ENCODE data around the gene TTLL1.

Gene TTLL1

DNA sequence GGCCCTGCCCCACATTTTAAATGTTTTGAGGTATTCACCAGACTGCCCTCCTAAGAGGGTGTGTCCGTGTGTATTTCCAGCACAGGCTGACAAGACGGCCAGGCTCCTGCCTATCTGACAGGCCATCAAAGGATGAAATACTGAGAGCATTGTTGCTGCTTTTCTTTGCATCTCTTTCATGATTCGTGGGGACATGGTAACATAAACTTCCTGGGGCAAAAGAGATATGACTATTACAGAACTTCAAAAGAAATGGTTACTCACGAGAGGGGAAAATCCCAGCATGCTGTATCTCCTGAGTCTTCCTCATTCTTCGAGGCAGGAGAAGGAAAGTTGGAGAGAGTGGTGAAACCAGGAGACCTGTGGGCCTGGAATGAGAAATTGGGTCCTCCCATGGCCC, 11.0 kb upstream of the TTLL1 start:
- Mint-ChIP-seq H3K9me3 (peaks cover 21% of the 10 kb centered on the region), H3K4me1 (ENCODE audit: low read depth) (peaks cover 22% of the 10 kb centered on the region), H3K36me3 (ENCODE audit: low read depth) (no peaks in the 10 kb centered on the region), H3K4me3 (no peak overlapping the region), H3K27ac (peak overlapping the region; percentile 25), H3K27me3 (peaks cover 3% of the 10 kb centered on the region)
- intact Hi-C loops (cut with micrococcal nuclease) = no loop called here

DNA sequence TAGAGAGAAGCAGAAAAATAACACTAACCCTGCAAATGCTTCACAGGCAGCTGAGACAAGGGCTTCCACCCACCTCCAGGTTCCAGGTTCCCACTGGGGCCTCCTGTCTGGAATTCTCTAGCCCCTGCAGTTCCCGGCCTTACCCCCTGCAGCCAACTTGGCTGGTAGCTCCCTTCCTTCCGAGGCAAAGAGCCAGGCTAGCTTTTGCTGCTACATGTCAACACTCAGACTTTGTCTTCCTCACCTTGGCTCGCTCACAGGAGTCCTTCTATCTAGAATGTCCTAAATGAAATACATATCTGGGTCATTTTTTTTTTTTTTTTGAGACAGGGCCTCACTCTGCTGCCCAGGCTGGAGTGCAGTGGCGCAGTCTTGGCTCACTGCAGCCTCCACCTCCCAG, 9.9 kb upstream of the TTLL1 start:
- Mint-ChIP-seq H3K27me3 (no peaks in the 10 kb centered on the region), H3K27ac (peak overlapping the region; percentile 19), H3K9me3 (peaks cover 22% of the 10 kb centered on the region), H3K4me1 (ENCODE audit: low read depth) (peaks cover 21% of the 10 kb centered on the region), H3K36me3 (ENCODE audit: low read depth) (no peaks in the 10 kb centered on the region), H3K4me3 (no peak overlapping the region)
- intact Hi-C loops (cut with micrococcal nuclease) = no loop called here

DNA sequence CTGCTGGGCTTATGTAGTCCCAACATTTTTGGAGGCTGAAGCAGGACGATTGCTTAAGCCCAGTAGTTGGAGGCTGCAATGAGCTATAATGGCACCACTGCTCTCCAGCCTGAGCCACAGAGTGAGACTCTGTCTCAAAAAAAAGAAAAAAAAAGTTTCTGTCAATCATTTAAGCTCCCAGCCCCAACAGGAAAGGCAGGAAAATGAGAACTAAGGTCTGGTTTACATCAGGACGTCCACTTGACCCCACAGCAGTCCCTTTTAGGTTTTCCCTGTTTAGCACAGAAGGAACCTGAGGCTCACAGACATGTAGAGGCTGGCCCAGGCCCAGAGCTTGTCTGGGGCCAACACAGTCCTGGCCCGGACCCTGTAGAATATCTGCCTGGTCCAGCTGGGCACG, 9.2 kb upstream of the TTLL1 start:
- peaks cover 18% of the 10 kb centered on the region for H3K4me1 Mint-ChIP-seq (ENCODE audit: low read depth)
- peaks cover 22% of the 10 kb centered on the region for H3K9me3 Mint-ChIP-seq
- H3K36me3 Mint-ChIP-seq (ENCODE audit: low read depth) = no peaks in the 10 kb centered on the region
- intact Hi-C loops (cut with micrococcal nuclease) = no loop called here
- no peak overlapping the region for H3K4me3 Mint-ChIP-seq
- H3K27me3 Mint-ChIP-seq = no peaks in the 10 kb centered on the region
- H3K27ac Mint-ChIP-seq = peak overlapping the region; percentile 19

DNA sequence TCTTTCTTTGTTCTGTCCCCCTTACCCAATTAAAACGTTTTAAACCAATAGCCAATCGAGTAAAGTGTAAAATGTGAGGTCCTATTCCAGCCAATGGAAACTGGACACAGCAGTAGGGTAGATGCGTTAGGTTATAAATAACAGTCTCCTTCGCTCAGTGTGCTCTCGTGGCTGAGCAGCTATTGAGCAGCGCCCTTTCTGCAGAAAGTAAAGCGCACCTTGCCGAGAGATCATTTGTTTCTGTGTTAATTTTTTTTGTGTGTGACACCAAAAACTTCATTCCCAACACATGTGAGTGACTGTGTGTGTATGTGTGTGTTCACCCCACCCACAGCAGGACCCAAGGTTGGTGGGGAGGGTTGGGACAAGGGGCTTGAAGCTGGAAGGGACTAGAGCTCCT, 7.2 kb upstream of the TTLL1 start:
- Mint-ChIP-seq H3K9me3 (peaks cover 22% of the 10 kb centered on the region), H3K27me3 (no peaks in the 10 kb centered on the region), H3K36me3 (ENCODE audit: low read depth) (no peaks in the 10 kb centered on the region), H3K4me1 (ENCODE audit: low read depth) (peaks cover 25% of the 10 kb centered on the region), H3K4me3 (no peak overlapping the region), H3K27ac (no peak overlapping the region)
- intact Hi-C loops (cut with micrococcal nuclease) = no loop called here

DNA sequence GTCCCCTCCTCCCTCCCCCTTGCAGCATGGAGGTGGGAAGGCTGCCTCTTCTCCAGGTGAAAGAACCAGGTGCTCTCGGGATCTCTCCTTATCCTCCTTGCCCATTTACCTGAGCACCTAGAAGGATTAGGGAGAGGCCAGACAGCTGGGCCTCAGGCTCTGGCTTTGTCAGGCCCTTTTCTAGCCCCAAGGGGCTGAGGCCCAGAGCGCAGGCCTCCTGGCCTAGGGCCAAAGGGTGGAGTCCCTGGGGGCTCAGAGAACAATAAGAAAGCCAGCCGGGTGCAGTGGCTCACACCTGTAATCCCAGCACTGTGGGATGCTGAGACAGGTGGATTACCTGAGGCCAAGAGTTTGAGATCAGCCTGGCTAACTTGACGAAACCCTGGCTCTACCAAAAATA, 5.4 kb upstream of the TTLL1 start:
- no peak overlapping the region for H3K4me3 Mint-ChIP-seq

DNA sequence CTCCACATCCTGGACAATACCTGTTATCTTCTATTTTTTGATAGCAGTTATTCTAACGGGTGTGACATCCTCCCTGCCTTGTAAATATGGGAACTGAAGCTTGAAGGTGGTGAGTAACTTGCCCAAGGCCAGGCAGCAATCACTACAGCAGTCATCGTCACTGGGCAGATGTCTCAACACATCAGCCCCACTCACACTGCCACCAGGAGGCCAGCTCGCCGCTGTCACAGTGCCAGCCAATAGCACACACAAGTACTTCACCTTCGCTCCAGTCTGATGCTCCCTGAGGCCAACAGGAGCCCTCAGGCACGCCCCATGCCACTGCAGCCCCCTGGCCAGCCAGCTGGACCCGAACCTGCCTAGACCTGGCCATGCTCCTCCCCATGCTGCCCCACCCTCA, 4.9 kb upstream of the TTLL1 start:
- Mint-ChIP-seq H3K27me3 (no peaks in the 10 kb centered on the region), H3K27ac (peak overlapping the region; percentile 39), H3K4me1 (ENCODE audit: low read depth) (peaks cover 22% of the 10 kb centered on the region), H3K4me3 (no peak overlapping the region), H3K9me3 (peaks cover 22% of the 10 kb centered on the region), H3K36me3 (ENCODE audit: low read depth) (no peaks in the 10 kb centered on the region)
- intact Hi-C loops (cut with micrococcal nuclease) = no loop called here

More for the DNA sequence above, 5.4 kb upstream of the TTLL1 start:
- H3K36me3 Mint-ChIP-seq (ENCODE audit: low read depth) = no peaks in the 10 kb centered on the region
- H3K9me3 Mint-ChIP-seq = peaks cover 22% of the 10 kb centered on the region
- H3K4me1 Mint-ChIP-seq (ENCODE audit: low read depth) = peaks cover 18% of the 10 kb centered on the region
- H3K27me3 Mint-ChIP-seq = no peaks in the 10 kb centered on the region
- peak overlapping the region; percentile 39 for H3K27ac Mint-ChIP-seq
- intact Hi-C loops (cut with micrococcal nuclease) = no loop called here

DNA sequence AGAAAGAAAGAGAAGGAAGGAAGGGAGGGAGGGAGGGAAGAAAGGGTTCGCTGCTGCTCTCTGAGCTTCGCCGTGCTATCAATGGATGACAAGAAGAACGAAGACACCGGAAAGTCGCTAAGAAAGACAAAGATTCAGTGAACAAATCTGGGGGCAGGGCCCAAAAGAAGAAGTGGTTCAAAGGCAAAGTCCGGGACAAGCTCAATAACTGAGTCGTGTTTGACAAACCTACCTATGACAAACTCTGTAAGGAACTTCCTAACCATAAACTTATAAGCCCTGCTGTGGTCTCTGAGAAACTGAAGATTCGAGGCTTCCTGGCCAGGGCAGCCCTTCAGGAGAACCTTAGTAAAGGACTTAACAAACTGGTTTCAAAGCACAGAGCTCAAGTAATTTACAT, 2.9 kb upstream of the TTLL1 start:
- intact Hi-C loops (cut with micrococcal nuclease) = no loop called here
- H3K27me3 Mint-ChIP-seq = no peaks in the 10 kb centered on the region
- peaks cover 20% of the 10 kb centered on the region for H3K9me3 Mint-ChIP-seq
- no peaks in the 10 kb centered on the region for H3K36me3 Mint-ChIP-seq (ENCODE audit: low read depth)
- H3K27ac Mint-ChIP-seq = peak overlapping the region; percentile 62
- H3K4me1 Mint-ChIP-seq (ENCODE audit: low read depth) = peaks cover 31% of the 10 kb centered on the region
- H3K4me3 Mint-ChIP-seq = no peak overlapping the region

DNA sequence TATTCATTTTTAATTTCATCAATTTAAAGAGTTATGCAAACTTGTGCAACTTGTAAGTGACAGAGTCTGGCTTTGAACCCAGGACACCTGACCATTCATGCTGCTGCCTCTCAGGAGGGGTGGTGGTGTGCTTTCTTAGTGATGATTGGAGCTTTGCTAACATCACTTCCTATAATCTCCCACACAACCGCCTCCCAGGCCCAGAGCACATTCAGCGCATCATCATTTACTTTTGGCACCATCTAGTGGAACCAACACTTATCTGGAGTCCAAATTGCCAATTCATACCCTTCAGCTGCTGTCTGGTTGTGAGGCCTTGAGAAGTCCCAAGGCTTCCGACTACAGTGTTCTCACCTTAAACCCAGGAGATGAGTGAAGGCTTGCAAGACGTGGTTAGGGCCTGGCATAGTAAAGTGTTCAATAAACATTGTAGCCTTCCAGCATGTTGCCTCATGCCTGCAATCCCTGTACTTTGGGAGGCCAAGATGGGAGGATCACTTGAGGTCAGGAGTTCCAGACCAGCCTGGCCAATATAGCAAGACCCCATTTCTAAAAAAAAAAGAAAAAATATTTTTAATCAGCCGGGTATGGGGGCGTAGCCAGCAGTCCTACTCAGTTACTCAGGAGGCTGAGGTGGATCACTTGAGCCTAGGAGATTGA, 1.1 kb upstream of the TTLL1 start:
- peaks cover 5% of the 10 kb centered on the region for H3K36me3 Mint-ChIP-seq (ENCODE audit: low read depth)
- intact Hi-C loops (cut with micrococcal nuclease) = no loop called here
- H3K27me3 Mint-ChIP-seq = no peaks in the 10 kb centered on the region
- no peak overlapping the region for H3K4me3 Mint-ChIP-seq
- H3K9me3 Mint-ChIP-seq = peaks cover 2% of the 10 kb centered on the region
- peaks cover 38% of the 10 kb centered on the region for H3K4me1 Mint-ChIP-seq (ENCODE audit: low read depth)
- H3K27ac Mint-ChIP-seq = peak overlapping the region; percentile 89

DNA sequence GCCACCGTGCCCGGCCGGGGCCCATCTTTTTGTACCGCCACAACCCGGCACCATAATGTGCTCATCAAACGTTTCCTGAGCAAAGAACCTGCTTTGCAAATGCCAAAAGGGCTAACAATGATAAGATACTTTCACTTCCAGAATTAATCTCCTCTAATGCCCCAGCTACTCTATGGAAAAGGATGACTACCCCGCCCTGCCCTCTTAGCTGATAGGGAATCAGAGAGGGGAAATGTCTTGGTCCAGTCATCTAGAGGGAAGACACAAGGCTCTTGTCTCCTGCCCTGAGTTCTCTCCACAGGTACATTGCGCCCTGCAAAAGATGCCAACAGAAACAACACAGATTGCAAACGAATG, 586 bp downstream of the TTLL1 start:
- intact Hi-C loops (cut with micrococcal nuclease) = loop anchor here (10.0 kb wide), 1 partner anchor 94 kb away; no protein-coding TSS in a partner anchor
- Mint-ChIP-seq H3K4me1 (ENCODE audit: low read depth) (peaks cover 29% of the 10 kb centered on the region), H3K36me3 (ENCODE audit: low read depth) (peaks cover 5% of the 10 kb centered on the region), H3K27me3 (no peaks in the 10 kb centered on the region), H3K4me3 (peak overlapping the region; percentile 80), H3K27ac (peak overlapping the region; percentile 89), H3K9me3 (no peaks in the 10 kb centered on the region)

DNA sequence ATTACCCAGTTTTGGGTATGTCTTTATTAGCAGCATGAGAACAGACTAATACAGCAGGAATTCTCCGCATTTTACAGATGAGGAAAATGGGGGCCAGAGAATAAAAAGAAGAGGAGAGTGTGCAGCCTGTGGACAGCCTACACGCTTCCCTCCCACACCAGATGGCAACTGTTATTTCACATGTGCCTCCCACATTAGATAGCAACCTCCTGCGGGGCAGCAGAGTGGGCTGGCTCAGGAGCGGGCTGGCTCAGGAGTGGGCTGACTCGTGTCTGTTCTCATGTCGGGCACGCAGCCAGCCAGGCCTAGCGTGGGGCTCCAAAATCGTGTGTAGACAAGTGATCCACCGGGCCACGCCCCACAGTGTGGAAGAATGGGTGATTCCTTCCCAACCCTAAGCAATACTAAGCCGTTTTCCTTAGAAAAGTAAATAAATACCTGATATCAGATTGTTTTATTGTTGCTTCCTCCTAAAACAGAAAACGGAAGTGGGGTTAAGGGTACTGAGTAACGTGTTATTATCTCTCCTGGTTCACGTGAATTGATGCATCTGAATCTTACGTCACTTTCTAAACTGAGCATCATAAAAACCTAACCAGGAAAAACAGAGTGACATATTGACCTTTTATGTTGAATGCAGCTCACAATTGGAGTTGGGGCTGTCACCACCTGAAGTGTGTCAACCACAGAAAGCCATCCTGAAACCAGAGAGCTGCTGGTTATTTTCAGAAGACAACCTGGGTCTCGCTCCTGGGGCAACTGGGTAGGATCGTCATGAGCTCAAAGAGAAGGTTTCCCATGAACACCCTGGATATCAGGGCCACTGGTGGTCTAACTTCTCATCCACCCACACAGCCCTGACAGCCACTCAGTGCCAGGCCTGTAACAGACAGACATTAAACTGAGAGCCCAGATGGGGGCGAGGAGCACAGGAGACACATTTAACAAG, 3.3 kb downstream of the TTLL1 start:
- Mint-ChIP-seq H3K4me3 (no peak overlapping the region), H3K27ac (peak overlapping the region; percentile 11)

DNA sequence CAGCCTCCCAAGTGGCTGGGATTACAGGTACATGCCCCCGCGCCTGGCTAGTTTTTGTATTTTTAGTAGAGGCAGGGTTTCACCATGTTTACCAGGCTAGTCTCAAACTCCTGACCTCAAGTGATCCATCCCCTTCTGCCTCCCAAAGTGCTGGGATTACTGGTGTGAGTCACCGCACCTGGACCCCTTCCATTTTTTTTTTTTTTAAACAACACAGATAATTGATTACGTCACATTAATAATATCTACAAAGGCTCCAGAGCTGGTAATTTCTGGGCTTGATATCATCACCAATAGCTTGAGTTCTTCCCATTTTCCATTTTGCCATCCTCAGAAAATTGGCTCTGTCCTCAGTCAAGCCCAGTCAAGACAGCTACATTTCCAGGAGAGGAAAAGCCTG, 7.2 kb downstream of the TTLL1 start:
- intact Hi-C loops (cut with micrococcal nuclease) = loop anchor here (10.0 kb wide), 1 partner anchor 87 kb away; no protein-coding TSS in a partner anchor
- Mint-ChIP-seq H3K27me3 (no peaks in the 10 kb centered on the region), H3K4me1 (ENCODE audit: low read depth) (peaks cover 12% of the 10 kb centered on the region), H3K36me3 (ENCODE audit: low read depth) (peaks cover 10% of the 10 kb centered on the region), H3K27ac (no peak overlapping the region), H3K4me3 (no peak overlapping the region), H3K9me3 (no peaks in the 10 kb centered on the region)

More for the DNA sequence above, 3.3 kb downstream of the TTLL1 start:
- Mint-ChIP-seq H3K27me3 (no peaks in the 10 kb centered on the region), H3K9me3 (no peaks in the 10 kb centered on the region), H3K36me3 (ENCODE audit: low read depth) (peaks cover 5% of the 10 kb centered on the region), H3K4me1 (ENCODE audit: low read depth) (peaks cover 21% of the 10 kb centered on the region)
- intact Hi-C loops (cut with micrococcal nuclease) = loop anchor here (10.0 kb wide), 1 partner anchor 91 kb away; no protein-coding TSS in a partner anchor

DNA sequence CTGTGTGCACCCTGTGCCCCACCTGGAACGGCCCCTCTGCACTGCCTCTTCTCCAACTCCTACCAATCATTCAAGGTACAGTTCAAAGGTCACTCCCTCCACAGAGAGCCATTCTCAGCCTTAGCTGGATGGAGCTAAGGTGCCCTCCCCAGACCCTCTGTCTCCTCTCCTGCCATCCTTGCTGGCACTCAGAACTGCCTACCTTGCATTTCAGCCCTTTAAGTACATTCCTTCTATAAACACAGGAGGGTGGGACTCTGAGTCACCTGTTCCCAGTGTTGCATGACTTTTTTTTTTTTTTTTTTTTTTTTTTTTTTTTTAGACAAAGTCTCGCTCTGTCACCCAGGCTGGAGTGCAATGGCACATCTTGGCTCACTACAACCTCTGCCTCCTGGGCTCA, 8.6 kb downstream of the TTLL1 start:
- Mint-ChIP-seq H3K4me3 (no peak overlapping the region), H3K36me3 (ENCODE audit: low read depth) (peaks cover 7% of the 10 kb centered on the region), H3K27ac (no peak overlapping the region), H3K4me1 (ENCODE audit: low read depth) (peaks cover 8% of the 10 kb centered on the region), H3K9me3 (no peaks in the 10 kb centered on the region), H3K27me3 (no peaks in the 10 kb centered on the region)
- intact Hi-C loops (cut with micrococcal nuclease) = loop anchor here (10.0 kb wide), 1 partner anchor 86 kb away; no protein-coding TSS in a partner anchor

DNA sequence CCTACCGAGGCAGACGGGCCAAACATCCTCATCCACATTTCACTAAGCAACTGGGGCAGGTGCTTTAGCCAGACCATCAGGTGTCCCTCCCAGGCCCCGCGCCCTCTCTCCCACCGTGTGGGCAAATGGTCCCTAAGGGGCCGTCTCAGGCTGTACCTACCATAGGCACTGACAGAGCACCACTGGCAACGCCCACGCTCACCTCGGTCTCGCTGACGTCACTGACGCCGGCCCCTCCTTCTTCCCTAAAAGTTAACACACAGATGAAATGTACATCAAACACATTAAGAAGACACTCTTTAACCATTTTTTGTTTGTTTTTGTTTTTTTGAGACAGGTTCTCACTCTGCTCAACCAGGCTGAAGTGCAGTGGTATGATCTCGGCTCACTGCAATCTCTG, 9.4 kb downstream of the TTLL1 start:
- Mint-ChIP-seq H3K4me3 (no peak overlapping the region), H3K27me3 (no peaks in the 10 kb centered on the region), H3K4me1 (ENCODE audit: low read depth) (peaks cover 11% of the 10 kb centered on the region), H3K36me3 (ENCODE audit: low read depth) (peaks cover 13% of the 10 kb centered on the region), H3K27ac (no peak overlapping the region), H3K9me3 (no peaks in the 10 kb centered on the region)
- intact Hi-C loops (cut with micrococcal nuclease) = loop anchor here (10.0 kb wide), 1 partner anchor 85 kb away; no protein-coding TSS in a partner anchor

DNA sequence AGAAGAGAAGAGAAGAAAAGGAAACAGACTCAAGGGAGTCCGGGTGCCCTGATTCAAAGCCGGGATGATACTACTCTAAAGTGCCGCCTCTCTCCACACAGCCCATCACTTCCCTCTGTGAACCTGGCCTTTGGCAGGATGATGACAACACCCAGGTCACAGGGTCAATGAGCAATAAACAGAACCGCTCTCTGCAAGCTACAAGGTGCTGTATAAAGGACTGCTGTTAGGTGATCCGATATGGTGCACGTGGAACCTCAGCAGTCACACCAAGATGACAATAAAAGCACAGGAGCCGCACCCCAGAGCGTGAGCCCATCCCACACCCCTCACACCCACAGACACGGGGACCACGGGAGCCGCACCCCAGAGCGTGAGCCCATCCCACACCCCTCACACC, 10.7 kb downstream of the TTLL1 start:
- Mint-ChIP-seq H3K4me3 (no peak overlapping the region), H3K36me3 (ENCODE audit: low read depth) (peaks cover 18% of the 10 kb centered on the region), H3K4me1 (ENCODE audit: low read depth) (peaks cover 11% of the 10 kb centered on the region), H3K27ac (no peak overlapping the region), H3K9me3 (no peaks in the 10 kb centered on the region), H3K27me3 (no peaks in the 10 kb centered on the region)
- intact Hi-C loops (cut with micrococcal nuclease) = no loop called here
